GM18870 (cell line): Measurements from ENCODE around the gene CAPZB.
"Not testable (repeated sequence)": the region's sequence is repeated elsewhere in the genome, so short reads cannot be mapped to it uniquely, and the experiment has no call there.

Experiments used
- ATAC-seq: cut with Tn5 transposase; IDR thresholded peaks from one replicate; pipeline ENCODE4 v1.9.1; 2021; ENCODE audit warnings: moderate library complexity; ENCODE audit not compliant: unreplicated experiment

CAPZB gene

GRCh38 chr1:19485362-19486187 is at the start of gene CAPZB:
Gene CAPZB, minus strand, starts transcription at chr1:19485539. Its CDS starts 101 bp downstream, at chr1:19485438.
- no peak for ATAC-seq

DNA sequence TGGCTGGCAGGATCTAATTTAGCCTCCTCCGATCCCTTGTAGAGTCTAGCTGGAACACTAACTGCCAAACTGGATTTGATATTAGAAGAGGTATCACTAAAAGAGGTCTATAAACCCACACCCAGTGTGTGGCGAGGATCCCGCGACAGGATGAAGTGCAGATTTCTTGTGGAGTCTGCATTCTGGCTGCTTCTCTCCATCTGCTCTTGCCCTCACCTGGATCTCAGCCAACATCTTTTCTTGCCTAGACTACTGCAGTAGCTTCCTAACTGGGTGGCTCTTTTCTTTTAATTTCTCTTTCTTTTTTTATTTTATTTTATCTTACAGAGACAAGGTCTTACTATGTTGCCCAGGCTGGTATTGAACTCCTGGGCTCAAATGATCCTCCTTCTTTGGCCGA is 48.9 kb upstream of the CAPZB start:
- no peak for ATAC-seq

DNA sequence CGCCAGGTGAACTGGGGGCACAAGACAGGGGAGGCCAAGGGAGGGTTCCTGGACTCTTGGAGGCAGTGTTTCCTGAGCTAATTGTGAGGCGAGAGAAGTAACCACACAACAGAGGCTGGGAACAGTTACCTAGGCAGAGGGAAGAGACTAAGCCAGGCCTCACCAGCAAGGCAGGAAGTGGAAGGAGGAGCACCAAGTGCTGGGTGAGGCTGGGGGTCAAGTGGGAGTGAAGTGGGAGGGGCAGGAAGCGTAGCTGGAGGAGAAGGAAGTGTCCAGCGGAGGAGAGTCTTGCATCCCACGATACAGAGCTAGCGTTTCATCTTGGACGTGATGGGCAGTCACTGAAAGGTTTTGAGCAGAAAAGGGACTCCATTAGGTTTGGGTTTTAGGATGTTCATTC is 48.3 kb upstream of the CAPZB start:
- ATAC-seq = no peak

DNA sequence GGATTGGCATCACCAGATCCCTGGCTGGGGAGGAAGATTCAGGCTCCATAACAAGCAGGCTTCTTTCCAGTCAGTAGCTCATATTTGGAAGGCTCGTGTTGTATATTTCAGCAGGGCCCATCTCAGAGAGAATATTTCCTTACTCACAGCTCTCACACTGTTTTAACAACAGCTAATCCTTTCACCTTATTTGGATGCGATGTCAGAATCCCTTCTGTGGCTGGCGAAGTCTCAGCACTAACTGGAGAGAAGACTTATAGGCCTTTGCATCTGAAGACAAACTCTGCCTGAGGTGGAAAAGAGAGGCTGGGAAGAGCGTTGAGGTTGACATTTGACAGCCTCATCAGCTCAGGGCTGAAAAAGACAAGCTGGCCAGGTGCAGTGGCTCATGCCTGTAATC is 47.2 kb upstream of the CAPZB start:
- no peak for ATAC-seq

DNA sequence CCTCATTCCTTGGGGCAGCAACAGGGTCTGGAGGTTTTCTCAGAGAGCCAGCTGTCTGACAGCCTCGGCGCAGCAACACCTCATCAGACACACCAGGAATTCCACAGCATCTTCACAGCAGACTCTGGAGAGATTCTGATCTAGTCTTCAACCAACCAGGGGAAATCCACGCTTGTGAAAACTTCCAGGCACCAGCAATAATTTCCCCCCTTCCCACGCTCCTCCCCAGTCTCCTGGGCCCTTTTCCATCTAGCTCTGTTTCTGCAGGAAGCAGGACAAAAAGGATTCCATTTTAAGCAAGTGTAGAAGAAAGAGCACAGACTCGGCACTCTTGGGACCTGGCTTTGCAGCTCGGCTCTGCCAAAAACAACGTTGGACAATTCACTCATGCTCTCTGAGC is 44.3 kb upstream of the CAPZB start:
- ATAC-seq = no peak

DNA sequence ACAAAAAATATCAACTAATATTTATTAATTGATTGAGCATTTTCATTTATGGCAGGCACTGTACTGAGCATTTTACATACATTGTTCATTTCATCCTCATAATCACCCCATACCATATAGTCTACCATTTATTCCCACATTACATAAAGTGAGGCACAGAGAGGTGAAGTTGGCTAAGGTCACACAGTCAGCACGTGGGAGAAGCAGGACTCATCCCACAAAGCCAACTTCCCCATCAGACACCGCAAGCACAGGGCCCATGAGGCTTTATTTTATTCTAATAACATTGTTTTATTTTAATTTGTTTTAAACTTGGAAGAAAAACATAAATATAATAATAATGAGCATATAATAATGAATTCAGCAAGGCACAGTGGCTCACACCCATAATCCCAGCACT is 43.1 kb upstream of the CAPZB start:
- no peak for ATAC-seq

DNA sequence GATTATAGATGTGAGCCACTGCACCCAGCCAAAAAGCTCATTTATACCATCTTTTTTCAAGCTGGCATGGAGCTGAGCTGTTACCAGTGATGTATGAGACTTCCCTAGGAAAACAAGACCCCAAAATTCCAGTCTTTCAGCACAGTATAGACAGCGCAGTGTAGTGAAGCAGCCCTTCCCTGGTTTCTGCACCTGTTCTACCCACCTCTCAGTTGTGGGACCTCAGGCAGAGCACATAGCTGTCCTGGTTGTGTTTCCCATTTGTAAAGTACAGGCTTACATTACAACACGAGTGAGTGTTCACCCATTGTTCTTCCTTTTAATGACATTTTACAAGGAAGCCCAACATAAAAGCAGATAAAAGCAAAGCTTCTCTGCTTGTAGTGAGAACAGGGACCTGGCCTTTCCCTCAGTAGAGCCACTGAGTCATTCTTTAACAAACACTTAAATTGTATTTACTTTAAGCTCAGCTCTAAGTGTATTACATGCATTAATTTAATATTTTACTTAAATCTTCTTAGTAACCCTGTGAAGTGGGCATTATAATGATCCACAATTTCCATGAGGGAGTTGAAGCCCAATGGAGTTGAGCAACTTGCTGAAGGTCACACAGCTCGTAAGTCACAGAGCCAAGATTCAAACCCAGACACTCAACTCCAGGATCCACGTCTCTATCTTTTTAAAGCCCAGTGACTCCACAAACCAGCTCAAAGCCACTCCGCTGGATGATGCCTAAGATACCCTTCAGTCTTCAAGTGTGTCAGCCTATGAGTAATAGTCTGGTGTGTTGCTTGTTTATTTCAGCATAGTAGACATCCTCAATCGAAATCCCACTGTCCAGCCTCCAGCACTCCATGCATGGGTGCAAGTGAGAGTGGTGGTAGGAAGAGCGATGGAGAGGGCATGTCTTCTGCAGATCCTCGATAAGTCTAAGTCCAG is 40.5 kb upstream of the CAPZB start:
- no peak for ATAC-seq

GRCh38 chr1:19524791-19525190 is 39.5 kb upstream of the CAPZB start:
- no peak for ATAC-seq

DNA sequence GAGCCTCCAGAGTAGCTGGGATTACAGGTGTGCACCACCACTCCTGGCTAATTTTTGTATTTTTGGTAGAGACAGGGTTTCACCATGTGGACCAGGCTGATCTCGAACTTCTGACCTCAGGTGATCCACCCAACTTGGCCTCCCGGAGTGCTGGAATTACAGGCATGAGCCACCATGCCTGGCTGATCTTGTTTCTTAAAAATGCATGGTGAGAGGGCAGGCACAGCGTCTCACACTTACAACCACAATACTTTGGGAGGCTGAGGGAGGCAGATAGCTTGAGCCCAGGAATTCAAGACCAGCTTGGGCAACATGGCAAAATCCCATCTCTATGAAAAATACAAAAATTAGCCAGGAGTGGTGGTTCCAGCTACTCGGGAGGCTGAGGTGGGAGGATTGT is 37.2 kb upstream of the CAPZB start:
- ATAC-seq = not testable (repeated sequence)

DNA sequence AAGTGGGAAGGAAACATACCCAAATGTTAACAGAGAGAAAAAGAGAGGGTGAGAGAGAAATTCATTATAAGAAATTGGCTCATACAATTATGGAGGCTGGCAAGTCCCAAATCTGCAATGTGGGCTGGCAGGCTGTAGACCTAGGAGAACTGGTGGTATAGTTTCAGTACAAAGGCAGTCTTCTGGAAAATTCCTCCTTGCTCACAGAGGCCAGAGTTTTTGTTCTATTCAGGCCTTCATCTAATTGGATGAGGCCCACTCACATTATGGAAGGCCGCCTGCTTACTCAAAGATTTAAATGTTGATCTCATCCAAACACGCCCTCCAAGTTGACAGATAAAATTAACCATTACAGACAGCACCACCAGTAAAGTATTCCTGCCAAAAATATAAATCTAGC is 36.1 kb upstream of the CAPZB start:
- no peak for ATAC-seq

DNA sequence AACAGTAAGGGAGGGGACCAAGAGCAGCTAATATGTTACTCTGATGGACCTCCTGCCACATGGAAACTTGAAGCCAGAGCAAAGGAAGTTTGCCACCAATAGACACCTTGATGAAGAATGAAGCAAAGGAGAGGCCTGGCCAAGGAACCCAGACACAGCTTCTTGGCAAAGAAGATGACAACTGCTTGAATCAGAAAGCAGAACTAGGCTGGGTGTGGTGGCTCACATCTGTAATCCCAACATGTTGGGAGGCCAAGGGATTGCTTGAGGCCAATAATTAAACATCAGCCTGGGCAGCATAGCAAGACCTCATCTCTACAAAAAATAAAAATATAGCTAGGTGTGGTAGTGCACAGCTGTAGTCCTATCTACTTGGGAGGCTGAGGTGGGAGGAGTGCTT is 31.7 kb upstream of the CAPZB start:
- no peak for ATAC-seq

DNA sequence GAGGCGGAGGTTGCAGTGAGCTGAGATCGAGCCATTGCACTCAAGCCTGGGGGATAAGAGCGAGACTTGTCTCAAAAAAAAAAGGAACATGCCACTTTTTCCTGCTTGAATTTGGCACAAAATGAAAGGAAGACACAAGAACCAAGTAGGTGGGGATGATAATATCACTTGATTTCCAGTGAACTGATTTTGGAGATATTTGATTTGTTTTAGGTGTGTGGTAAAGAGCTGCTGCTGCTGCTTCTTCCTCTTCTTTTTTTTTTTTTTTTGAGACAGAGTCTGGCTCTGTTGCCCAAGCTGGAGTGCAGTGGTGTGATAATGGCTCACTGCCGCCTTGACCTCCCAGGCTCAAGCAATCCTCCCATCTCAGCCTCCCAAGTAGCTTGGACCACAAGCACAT is 29.9 kb upstream of the CAPZB start:
- ATAC-seq = no peak

GRCh38 chr1:19514391-19514831 is 29.1 kb upstream of the CAPZB start:
- ATAC-seq = no peak

DNA sequence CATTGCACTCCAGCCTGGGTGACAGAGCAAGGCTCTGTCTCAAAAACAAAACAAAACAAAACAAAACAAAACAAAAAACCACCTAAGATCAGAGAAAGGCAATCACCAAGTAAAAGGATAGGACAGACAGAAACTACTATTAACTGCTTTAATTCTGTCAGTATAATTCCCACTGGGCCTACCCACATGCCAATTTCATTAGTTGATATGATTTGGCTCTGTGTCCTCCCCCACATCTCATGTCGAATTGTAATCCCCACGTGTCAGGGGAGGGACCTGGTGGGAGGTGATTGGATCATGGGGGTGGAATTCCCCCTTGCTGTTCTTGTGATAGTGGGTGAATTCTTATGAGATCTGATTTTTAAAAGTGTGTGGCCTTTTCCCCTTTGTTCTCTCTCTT is 27.2 kb upstream of the CAPZB start:
- no peak for ATAC-seq

DNA sequence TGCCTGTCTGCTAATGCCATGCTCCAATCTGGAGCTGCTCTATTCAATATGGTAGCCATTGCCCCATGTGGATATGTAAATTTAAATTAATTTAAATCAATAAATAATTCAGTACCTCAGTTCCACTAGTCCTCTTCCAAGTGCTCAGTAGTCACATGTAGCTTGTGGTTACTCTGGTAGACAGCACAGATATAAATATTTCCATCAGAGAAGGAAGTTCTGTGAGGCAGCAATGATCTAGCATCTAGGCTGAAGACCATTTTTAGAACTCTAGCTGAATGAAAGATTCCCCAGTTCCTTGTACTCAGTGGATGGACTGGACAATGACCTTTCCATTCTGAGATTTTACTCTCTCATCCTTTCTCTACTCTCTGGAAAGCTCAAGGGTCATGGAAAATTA is 25.8 kb upstream of the CAPZB start:
- no peak for ATAC-seq

DNA sequence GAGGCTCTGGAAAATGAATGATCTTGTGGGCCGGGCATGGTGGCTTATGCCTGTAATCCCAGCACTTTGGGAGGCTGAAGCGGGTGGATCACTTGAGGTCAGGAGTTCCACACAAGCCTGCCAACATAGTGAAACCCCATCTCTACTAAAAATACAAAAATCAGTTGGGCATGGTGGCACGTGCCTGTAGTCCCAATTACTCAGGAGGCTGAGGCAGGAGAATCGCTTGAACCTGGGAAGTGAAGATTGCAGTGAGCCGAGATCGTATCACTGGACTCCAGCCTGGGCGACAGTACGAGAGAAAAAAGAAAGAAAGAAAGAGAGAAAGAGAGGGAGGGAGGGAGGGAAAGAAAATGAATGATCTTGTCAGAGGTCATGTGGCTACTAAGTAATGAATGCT is 24.3 kb upstream of the CAPZB start:
- not testable (repeated sequence) for ATAC-seq

DNA sequence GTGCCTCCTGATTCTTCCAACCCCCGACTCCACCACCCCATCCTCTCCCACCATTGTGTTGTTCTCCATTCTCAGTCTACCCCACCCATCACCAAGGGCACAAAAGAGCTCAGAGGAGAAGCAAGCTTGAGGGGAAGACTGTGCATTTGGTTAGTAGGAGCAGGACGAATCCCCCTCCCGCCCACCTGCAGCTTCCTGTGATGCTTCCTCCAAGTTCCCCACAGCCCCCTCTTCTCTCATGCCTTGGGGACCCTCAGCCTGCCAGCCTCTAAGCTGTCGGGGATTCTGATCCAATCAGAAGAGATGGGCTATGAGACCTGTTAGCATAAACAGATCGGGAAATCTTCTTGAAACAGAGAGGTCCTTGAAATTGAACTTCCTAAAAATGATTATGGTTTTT is 22.2 kb upstream of the CAPZB start:
- ATAC-seq = no peak

- no peak for ATAC-seq
These were observed 20.5 kb upstream of the CAPZB start for GRCh38 chr1:19505693-19506457.

DNA sequence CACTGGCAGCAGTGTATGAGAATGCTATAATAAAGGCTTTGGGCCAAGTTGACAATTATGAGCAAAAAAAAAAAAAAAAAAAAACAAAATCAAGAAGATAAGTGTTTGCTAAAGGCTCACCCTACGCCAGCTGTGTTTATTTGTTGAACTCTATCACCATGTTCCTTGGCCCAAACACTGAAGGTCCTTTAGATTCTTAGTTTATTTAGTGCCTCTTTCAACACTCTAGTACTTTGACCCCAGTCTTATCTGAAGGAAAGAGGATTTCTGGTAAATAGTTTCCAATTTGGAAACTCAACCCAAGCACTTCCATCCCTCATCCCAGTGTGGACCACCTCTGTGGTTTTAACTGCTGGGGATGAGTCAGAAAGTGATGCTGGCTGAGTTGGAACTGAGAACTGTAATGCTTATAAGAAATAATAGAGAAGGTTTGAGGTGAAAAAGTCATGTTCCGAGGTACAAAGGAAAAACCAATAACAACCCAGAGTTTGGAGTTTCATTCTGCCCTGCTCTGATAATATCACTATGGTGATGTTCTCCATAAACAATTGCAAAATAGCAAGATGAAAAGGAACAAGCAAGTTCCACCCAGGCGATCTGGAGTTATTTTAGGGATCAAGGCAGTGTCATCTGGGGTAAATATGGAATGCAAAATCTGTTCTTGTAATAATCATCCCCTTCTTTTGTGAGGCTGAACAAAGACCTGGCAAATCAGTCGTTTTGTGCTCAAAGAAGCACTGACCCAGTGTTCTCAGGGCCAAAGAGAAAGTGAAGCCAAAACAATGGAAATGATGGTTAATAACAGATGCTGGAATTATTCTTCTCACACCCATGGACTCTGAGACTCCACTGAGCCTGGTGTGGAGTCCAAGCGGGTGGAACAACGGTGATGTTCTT is 19.7 kb upstream of the CAPZB start:
- ATAC-seq = no peak

DNA sequence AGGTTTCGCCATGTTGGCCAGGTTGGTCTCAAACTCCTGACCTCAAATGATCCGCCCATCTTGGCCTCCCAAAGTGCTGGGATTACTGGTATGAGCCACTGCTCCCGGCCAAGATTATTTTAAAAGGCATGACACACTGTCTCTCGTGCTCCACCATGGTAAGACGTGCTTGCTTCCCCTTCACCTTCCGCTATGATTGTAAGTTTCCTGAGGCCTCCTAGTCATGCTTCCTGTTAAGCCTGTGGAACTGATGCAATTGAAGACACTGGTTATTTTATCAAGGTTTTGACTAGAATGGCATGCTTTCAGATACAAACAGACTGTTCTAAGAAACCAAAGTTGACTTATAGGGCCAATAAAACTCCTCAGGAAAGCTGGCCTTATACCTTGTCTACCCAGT is 16.9 kb upstream of the CAPZB start:
- ATAC-seq = not testable (repeated sequence)
